NCI-H2227 (cell line): Measurements from ENCODE around the gene CDY1.
"Not testable (repeated sequence)": the region's sequence is repeated elsewhere in the genome, so short reads cannot be mapped to it uniquely, and the experiment has no call there.

Experiments used
- DNase-seq: peaks from one replicate; lab custom pipeline; 2025; ENCODE audit not compliant: unreplicated experiment; lab: John Stamatoyannopoulos, UW

Gene CDY1

GRCh38 chrY:25621817-25622216, at the start of gene CDY1:
CDY1 (plus strand) TSS chrY:25622117; CDS start chrY:25622443, 326 bp downstream.
- DNase-seq = not testable (repeated sequence)

DNA sequence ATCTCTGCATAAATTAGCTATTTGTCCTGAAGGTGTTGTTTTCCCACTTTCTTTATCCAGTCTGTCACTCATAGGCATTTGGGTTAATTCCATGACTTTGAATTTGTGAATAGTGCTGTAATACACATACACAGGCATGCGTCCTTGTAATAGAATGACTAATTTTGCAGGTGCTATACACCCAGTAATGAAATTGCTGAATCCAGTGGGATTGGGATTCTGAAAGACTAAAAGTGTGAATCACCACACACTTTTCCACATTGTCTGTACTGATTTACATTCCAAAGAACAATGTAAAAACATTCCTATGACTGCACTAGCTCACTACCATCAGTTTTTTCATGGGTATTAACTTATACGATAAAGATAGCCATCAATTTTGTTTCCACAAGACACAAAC, 28.6 kb upstream of the CDY1 start:
- not testable (repeated sequence) for DNase-seq

GRCh38 chrY:25620209-25620608, 1.7 kb upstream of the CDY1 start:
- DNase-seq = not testable (repeated sequence)

DNA sequence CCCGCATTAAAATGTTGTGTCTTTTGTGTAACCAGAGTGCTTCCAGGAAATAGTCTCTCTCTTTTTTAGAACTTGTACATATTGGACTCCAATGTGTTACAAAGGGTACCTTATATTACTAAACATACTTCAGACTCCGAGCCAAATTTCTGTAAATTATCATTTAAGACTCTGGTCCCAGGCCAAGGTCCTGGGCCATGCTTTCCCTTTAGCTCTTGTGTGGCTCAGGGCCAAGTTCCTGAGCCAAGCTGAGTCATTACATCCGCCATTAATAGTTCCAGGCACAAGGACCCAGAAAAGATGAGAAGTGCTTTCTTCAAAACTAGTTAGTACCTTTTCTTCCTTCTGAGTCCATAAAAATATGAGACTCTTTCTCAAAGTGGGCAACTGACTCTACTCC, 4.6 kb downstream of the CDY1 start:
- DNase-seq = not testable (repeated sequence)

GRCh38 chrY:25630383-25631112, 8.6 kb downstream of the CDY1 start:
- DNase-seq = not testable (repeated sequence)

DNA sequence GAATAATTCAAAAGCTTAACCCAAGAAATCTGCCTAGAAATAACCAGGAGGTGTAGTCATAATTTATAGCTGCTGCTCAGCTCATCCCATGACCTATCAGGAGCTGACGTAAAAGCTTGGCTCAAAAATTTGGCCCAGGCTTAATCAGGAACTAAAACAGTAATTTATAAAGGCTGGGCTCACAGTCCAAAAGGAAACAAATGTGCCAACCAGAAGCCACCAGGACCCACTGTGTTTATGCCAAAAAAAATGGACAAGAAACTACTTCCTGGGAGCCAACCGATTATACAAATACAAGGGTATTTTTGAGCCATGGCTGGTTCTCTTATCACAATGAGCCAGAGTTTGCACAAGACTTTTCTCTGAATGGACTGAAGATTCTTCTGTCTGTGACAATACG, 17.9 kb downstream of the CDY1 start:
- DNase-seq = not testable (repeated sequence)

- DNase-seq = not testable (repeated sequence)
Observed at GRCh38 chrY:25643024-25643915, 21.4 kb downstream of the CDY1 start.
